PC-3 (cell line): ENCODE data around the gene AUTS2. TPM values are rescaled to one million over a fixed set of nuclear protein-coding genes. Genes with fewer than 3 reads are reported as not detected.

Experiments used
- ATAC-seq: fragments of 200-7000 bp; cut with Tn5 transposase; 2 replicates; pipeline ENCODE4 v1.9.1; 2020; ENCODE audit warnings: mild to moderate bottlenecking, moderate library complexity
- BruUV-seq: library from RNA; stranded (reverse); fragments of 400-500 nt; replicated peaks from 2 replicates; lab custom pipeline; 2021; lab: Mats Ljungman, UMichigan
- CTCF ChIA-PET: fragments of 300-600 bp; sonication (Branson Sonifier 250); formaldehyde crosslinking; loops from one replicate; lab custom pipeline; 2022; ENCODE audit warnings: antibody characterized with exemption; lab: Charles Lee
- POLR2A ChIA-PET: fragments of 300-600 bp; sonication (Branson Sonifier 250); formaldehyde crosslinking; loops from one replicate; lab custom pipeline; 2022; ENCODE audit warnings: antibody characterized with exemption; ENCODE audit not compliant: unreplicated experiment; lab: Charles Lee
- DNase-seq: peaks from one replicate; pipeline ENCODE4 v3.0.0-alpha.2; 2015
- H2AFZ ChIP-seq: fragments of 300-600 bp; sonication (generic); 2 replicates; pipeline ENCODE4 v1.6.0; 2016; ENCODE audit warnings: antibody characterized with exemption, low read length
- H3F3A ChIP-seq: fragments of 300-600 bp; sonication (generic); one replicate; pipeline ENCODE4 v1.6.0; 2017; ENCODE audit warnings: antibody characterized with exemption, low read length, control low read depth, mild to moderate bottlenecking; ENCODE audit not compliant: unreplicated experiment
- H3K27ac ChIP-seq: fragments of 300-600 bp; sonication (generic); 2 replicates; pipeline ENCODE4 v1.5.1; 2016; ENCODE audit warnings: mild to moderate bottlenecking, low read length
- H3K27me3 ChIP-seq: fragments of 300-600 bp; sonication (generic); 2 replicates; pipeline ENCODE4 v1.6.1; 2016; ENCODE audit warnings: low read length, mixed read lengths
- H3K36me3 ChIP-seq: fragments of 300-600 bp; sonication (generic); 2 replicates; pipeline ENCODE4 v1.6.1; 2016; ENCODE audit warnings: low read depth, mixed run types, low read length, mixed read lengths
- H3K4me1 ChIP-seq: fragments of 300-600 bp; sonication (generic); 2 replicates; pipeline ENCODE4 v1.5.1; 2016; ENCODE audit warnings: low read length; ENCODE audit not compliant: insufficient read depth
- H3K4me2 ChIP-seq: fragments of 300-600 bp; sonication (generic); 2 replicates; pipeline ENCODE4 v1.6.0; 2016; ENCODE audit warnings: low read length
- H3K4me3 ChIP-seq: fragments of 300-600 bp; sonication (generic); 2 replicates; pipeline ENCODE4 v1.5.1; 2016; ENCODE audit warnings: mild to moderate bottlenecking, low read length, mixed read lengths
- H3K79me2 ChIP-seq: fragments of 300-600 bp; sonication (generic); 2 replicates; pipeline ENCODE4 v1.6.1; 2017; ENCODE audit warnings: low read length, mixed read lengths
- H3K9ac ChIP-seq: fragments of 300-600 bp; sonication (generic); 2 replicates; pipeline ENCODE4 v1.6.0; 2016; ENCODE audit warnings: mild to moderate bottlenecking, low read length
- H3K9me2 ChIP-seq: fragments of 300-600 bp; sonication (generic); replicated peaks from 2 replicates; pipeline ENCODE4 v1.6.1; 2016; ENCODE audit warnings: mixed run types, low read length, mixed read lengths
- H3K9me3 ChIP-seq: fragments of 300-600 bp; sonication (generic); 2 replicates; pipeline ENCODE4 v1.6.1; 2016; ENCODE audit warnings: low read length, mixed read lengths
- H4K20me1 ChIP-seq: fragments of 300-600 bp; sonication (generic); 2 replicates; pipeline ENCODE4 v1.6.1; 2016; ENCODE audit warnings: low read length, mixed read lengths
- CTCF ChIP-seq: fragments of 300-600 bp; sonication (generic); conservative IDR thresholded peaks from 2 replicates; pipeline ENCODE4 v1.5.1; 2017; ENCODE audit warnings: antibody characterized with exemption, low read depth, mild to moderate bottlenecking, low read length
- EZH2 ChIP-seq: fragments of 300-600 bp; sonication (generic); IDR thresholded peaks from one replicate; pipeline ENCODE4 v1.6.1; 2017; ENCODE audit warnings: antibody characterized with exemption, mild to moderate bottlenecking, low read length; ENCODE audit not compliant: unreplicated experiment
- EZH2phosphoT487 ChIP-seq: fragments of 300-600 bp; sonication (generic); IDR thresholded peaks from 2 replicates; pipeline ENCODE4 v1.6.1; 2018; ENCODE audit warnings: mild to moderate bottlenecking, antibody characterized with exemption, low read length, borderline replicate concordance
- intact Hi-C: fragments of 100-400 bp; cut with micrococcal nuclease; formaldehyde crosslinking; loops from 2 replicates; pipeline ENCODE4 v1.9.0; 2023
- total RNA-seq: library from RNA; depleted of rRNA; stranded (reverse); fragments of >200 nt; gene quantifications from 2 replicates; pipeline ENCODE4 v1.2.3, GENCODE V29; 2014

AUTS2 gene
- total RNA-seq, 1 experiment from 2014 or later: not detected

GRCh38 chr7:70321016-70321590, 722.8 kb downstream of the AUTS2 start:
- Histone ChIP-seq H3K79me2 (no peaks in the 10 kb centered on the region), H3K9me2 (no peaks in the 10 kb centered on the region), H3K4me3 (no peak overlapping the region), H3K27me3 (no peaks in the 10 kb centered on the region), H3K9me3 (0 out of 2 replicates have a peak, but pooled peaks cover 19% of the 10 kb centered on the region), H3K4me1 (no peaks in the 10 kb centered on the region), H3K9ac (no peak overlapping the region), H4K20me1 (no peaks in the 10 kb centered on the region), H2AFZ (no peak overlapping the region), H3F3A (no peaks in the 10 kb centered on the region), H3K36me3 (no peaks in the 10 kb centered on the region), H3K4me2 (no peak overlapping the region), H3K27ac (no peak overlapping the region)
- POLR2A ChIA-PET: no interaction called here
- ATAC-seq (no peak), DNase-seq (no peak)
- intact Hi-C loops: no loop called here
- TF ChIP-seq CTCF (no peak), EZH2 (no peak), EZH2phosphoT487 (no peak)
- CTCF ChIA-PET: no interaction called here
- BruUV-seq: no TSS peak

- Histone ChIP-seq H3K36me3 (no peaks in the 10 kb centered on the region), H3K4me1 (no peaks in the 10 kb centered on the region), H3K4me2 (no peak overlapping the region), H3K9ac (no peak overlapping the region), H3K4me3 (no peak overlapping the region), H4K20me1 (no peaks in the 10 kb centered on the region), H3K79me2 (no peaks in the 10 kb centered on the region), H3K27ac (no peak overlapping the region), H3K9me3 (0 out of 2 replicates have a peak, but pooled peaks cover 19% of the 10 kb centered on the region), H3K9me2 (no peaks in the 10 kb centered on the region), H2AFZ (no peak overlapping the region), H3K27me3 (no peaks in the 10 kb centered on the region), H3F3A (no peaks in the 10 kb centered on the region)
- ChIA-PET CTCF (no interaction called here), POLR2A (no interaction called here)
- no TSS peak for BruUV-seq
- intact Hi-C loops: no loop called here
- no peak for DNase-seq
- TF ChIP-seq EZH2: no peak
- no peak for ATAC-seq
Observed at GRCh38 chr7:70322856-70323255, 724.6 kb downstream of the AUTS2 start.

- Histone ChIP-seq H3K4me3 (no peak overlapping the region), H3K79me2 (no peaks in the 10 kb centered on the region), H4K20me1 (no peaks in the 10 kb centered on the region), H3K4me1 (no peaks in the 10 kb centered on the region), H3K9ac (no peak overlapping the region), H2AFZ (no peak overlapping the region), H3K27ac (no peak overlapping the region), H3F3A (no peaks in the 10 kb centered on the region), H3K9me3 (peaks cover 15% of the 10 kb centered on the region), H3K27me3 (no peaks in the 10 kb centered on the region), H3K4me2 (no peak overlapping the region), H3K9me2 (no peaks in the 10 kb centered on the region), H3K36me3 (no peaks in the 10 kb centered on the region)
- BruUV-seq: no TSS peak
- CTCF ChIA-PET: no interaction called here
- TF ChIP-seq EZH2phosphoT487 (no peak), CTCF (no peak), EZH2 (no peak)
- no peak for ATAC-seq
- POLR2A ChIA-PET: no interaction called here
- no peak for DNase-seq
- intact Hi-C loops: no loop called here
Observed at GRCh38 chr7:70325509-70326101, 727.3 kb downstream of the AUTS2 start.
